Esophagus squamous epithelium (tissue), 5 donors: ENCODE data around the gene RPL3. TPM values are rescaled to one million over a fixed set of nuclear protein-coding genes. Genes with fewer than 3 reads are reported as not detected.

Experiments used
- DNase-seq: peaks from one replicate; lab custom pipeline; 2025; lab: John Stamatoyannopoulos, UW
- H3K27ac ChIP-seq, 4 donors: fragments of 200-600 bp; sonication (generic); one replicate each; pipeline ENCODE4 v1.5.1; 2016 to 2019; ENCODE audit warnings: mild to moderate bottlenecking in 1 of 4
- H3K27me3 ChIP-seq, 4 donors: fragments of 200-600 bp; sonication (generic); 1 replicate in 3 of 4; 2 replicates in 1 of 4; pipeline versions ENCODE4 v1.5.1 to v1.6.0; 2017 to 2021; ENCODE audit warnings: antibody characterized with exemption in 1 of 4
- H3K36me3 ChIP-seq, 3 donors: fragments of 200-600 bp; sonication (generic); one replicate each; pipeline ENCODE4 v1.5.1; 2016 to 2019
- H3K4me1 ChIP-seq, 3 donors: fragments of 200-600 bp; sonication (generic); one replicate each; pipeline ENCODE4 v1.5.1; 2017 to 2019
- H3K4me3 ChIP-seq, 4 donors: fragments of 200-600 bp; sonication (generic); 1 replicate in 3 of 4; 2 replicates in 1 of 4; pipeline ENCODE4 v1.5.1; 2016 to 2019; ENCODE audit warnings: mild to moderate bottlenecking in 2 of 4, moderate library complexity in 1 of 4
- H3K9me3 ChIP-seq, 3 donors: fragments of 200-600 bp; sonication (generic); one replicate each; pipeline ENCODE4 v1.5.1; 2016 to 2019
- POLR2A ChIP-seq, 4 donors: fragments of 450-650 bp; IDR thresholded peaks; one replicate each; pipeline ENCODE4 v1.6.1; 2017; ENCODE audit warnings: antibody characterized with exemption in 4 of 4, mild to moderate bottlenecking in 4 of 4, moderate library complexity in 3 of 4
- WGBS, 2 donors: methylation state at CpG; one replicate each; pipeline ENCODE4 v1.1.5; 2018; 5-methylcytosine and 5-hydroxymethylcytosine counted together
- intact Hi-C: fragments of 100-400 bp; cut with DNase I; formaldehyde crosslinking; loops from one replicate; pipeline ENCODE4 v1.15.0; 2022
- total RNA-seq, 4 donors: library from RNA; depleted of rRNA; stranded (reverse); fragments of >200 nt; gene quantifications; one replicate each; pipeline ENCODE4 v1.1.0, GENCODE V29; 2016
- TF ChIP-seq, protein P1 (sequence below), 6 experiments: fragments of 450-650 bp in 4 of 6; fragments of 200-600 bp in 2 of 6; sonication (generic) in 2 of 6; IDR thresholded peaks; one replicate each; pipeline ENCODE4 v1.5.1; 2016 to 2019; ENCODE audit warnings: antibody characterized with exemption in 6 of 6, mild to moderate bottlenecking in 4 of 6, moderate library complexity in 4 of 6
- donor health status: DM: yes; HTN: yes; CAD: no.

The RPL3 gene
- total RNA-seq, 4 donors from 2014 or later = 1,469 to 2,891 (median 2,008) TPM

DNA sequence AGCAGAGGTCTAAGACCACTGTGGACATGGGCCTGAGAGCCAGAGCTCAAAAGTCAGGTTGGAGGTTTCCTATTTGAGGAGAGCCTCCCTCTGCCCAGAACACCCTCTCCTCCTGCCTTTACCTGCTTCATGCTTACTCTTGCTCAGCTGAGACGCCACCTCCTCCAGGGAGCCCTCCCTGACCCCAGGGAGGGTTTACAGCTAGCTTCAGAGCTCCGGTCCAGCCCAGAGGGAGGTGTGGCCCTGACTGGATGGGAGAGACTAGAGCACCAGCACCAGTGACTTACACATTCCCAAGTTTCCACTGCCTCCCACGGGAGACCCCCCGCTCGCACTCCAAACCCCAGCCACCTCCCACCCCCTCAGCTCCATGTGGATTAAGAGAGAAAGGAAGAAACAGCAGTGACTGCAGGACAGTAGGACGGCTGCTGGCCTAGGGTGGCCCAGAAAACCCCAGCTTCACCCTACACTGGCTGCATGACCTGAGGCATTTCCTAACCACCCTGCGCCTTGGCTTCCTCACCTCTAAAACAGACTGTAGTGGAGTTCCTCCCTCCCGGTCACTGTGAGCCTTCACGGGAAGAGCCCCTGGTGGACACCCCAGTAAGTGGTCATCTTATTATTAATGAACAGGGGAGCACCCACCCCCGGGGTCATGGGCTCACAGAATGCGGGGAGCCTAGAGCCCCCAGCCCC lies 50.2 kb downstream of the RPL3 start:
- no peak for TF ChIP-seq POLR2A (IDR thresholded peaks at IDR 0.05)
- TF ChIP-seq, protein P1, sequence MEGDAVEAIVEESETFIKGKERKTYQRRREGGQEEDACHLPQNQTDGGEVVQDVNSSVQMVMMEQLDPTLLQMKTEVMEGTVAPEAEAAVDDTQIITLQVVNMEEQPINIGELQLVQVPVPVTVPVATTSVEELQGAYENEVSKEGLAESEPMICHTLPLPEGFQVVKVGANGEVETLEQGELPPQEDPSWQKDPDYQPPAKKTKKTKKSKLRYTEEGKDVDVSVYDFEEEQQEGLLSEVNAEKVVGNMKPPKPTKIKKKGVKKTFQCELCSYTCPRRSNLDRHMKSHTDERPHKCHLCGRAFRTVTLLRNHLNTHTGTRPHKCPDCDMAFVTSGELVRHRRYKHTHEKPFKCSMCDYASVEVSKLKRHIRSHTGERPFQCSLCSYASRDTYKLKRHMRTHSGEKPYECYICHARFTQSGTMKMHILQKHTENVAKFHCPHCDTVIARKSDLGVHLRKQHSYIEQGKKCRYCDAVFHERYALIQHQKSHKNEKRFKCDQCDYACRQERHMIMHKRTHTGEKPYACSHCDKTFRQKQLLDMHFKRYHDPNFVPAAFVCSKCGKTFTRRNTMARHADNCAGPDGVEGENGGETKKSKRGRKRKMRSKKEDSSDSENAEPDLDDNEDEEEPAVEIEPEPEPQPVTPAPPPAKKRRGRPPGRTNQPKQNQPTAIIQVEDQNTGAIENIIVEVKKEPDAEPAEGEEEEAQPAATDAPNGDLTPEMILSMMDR (IDR thresholded peaks at IDR 0.05) = no peak
- no peaks in the 10 kb centered on the region for H3K36me3 ChIP-seq
- H3K4me3 ChIP-seq = no peak overlapping the region
- H3K4me1 ChIP-seq = no peaks in the 10 kb centered on the region
- no peaks in the 10 kb centered on the region for H3K9me3 ChIP-seq
- H3K27me3 ChIP-seq = peaks cover 0 to under 1% (median 0%) of the 10 kb centered on the region in 4 donors
- no peak overlapping the region for H3K27ac ChIP-seq
- no peak for DNase-seq
- intact Hi-C loops = no loop called here
- 61% methylated on average over 4 of the region's 11 CpGs; no CpG with 5 or more reads in 1 of the 2 donors for WGBS, 2 donors

DNA sequence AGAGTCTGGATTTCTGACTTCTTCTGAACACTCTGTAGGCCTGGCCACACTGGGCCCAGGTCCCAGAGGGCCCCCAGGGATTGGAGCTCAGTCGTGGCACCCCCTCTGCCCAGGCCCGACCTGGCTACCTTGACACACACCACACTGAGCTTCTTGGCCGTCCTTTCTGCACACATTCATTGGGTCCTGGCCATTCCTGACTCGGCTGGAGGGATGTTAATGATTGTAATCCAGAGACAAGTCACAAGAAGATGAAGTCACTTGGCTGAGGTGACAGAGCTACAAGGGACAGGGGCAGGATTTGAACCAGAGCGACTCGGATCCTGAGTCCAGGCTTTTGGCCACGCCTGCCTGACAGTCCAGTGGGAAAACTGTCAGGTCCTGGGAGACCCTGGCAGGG lies 50.8 kb downstream of the RPL3 start:
- WGBS, 2 donors = 62 to 73% methylated on average over 5 to 6 of the region's 7 CpGs
- no peak for DNase-seq

DNA sequence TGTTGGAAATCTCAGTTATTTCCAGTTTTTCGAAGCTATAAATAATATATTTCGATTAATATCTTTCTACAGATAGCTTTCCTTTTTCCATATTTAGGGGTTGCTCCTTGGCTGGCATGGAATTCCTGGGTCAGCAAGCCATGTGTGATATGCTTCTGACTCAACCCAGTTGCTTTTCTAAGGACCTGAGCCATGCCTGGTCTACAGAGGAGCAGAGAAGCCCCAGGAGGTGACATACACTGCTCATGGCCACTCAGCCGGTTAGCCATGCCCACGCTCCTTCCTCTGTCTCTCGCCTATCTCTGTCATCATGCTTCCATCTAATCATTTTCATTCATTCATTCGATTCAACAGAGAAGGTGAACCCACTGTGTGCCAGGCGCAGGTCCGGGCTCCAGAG lies 51.4 kb downstream of the RPL3 start:
- intact Hi-C loops = no loop called here
- H3K36me3 ChIP-seq = no peaks in the 10 kb centered on the region
- WGBS, 2 donors = 81 to 87% methylated on average over 8 of the region's 8 CpGs
- H3K27ac ChIP-seq = no peak overlapping the region
- H3K4me3 ChIP-seq = no peak overlapping the region
- no peak for DNase-seq
- TF ChIP-seq, protein P1 (IDR thresholded peaks at IDR 0.05) = no peak
- TF ChIP-seq POLR2A (IDR thresholded peaks at IDR 0.05) = no peak
- no peaks in the 10 kb centered on the region for H3K27me3 ChIP-seq
- no peaks in the 10 kb centered on the region for H3K9me3 ChIP-seq
- H3K4me1 ChIP-seq = no peaks in the 10 kb centered on the region

More for the DNA sequence above, 50.8 kb downstream of the RPL3 start:
- Histone ChIP-seq H3K36me3 (no peaks in the 10 kb centered on the region), H3K4me3 (no peak overlapping the region), H3K27ac (no peak overlapping the region), H3K9me3 (no peaks in the 10 kb centered on the region), H3K4me1 (no peaks in the 10 kb centered on the region), H3K27me3 (no peaks in the 10 kb centered on the region)
- TF ChIP-seq, protein P1 (IDR thresholded peaks at IDR 0.05) = no peak
- TF ChIP-seq POLR2A (IDR thresholded peaks at IDR 0.05) = no peak
- intact Hi-C loops = no loop called here

DNA sequence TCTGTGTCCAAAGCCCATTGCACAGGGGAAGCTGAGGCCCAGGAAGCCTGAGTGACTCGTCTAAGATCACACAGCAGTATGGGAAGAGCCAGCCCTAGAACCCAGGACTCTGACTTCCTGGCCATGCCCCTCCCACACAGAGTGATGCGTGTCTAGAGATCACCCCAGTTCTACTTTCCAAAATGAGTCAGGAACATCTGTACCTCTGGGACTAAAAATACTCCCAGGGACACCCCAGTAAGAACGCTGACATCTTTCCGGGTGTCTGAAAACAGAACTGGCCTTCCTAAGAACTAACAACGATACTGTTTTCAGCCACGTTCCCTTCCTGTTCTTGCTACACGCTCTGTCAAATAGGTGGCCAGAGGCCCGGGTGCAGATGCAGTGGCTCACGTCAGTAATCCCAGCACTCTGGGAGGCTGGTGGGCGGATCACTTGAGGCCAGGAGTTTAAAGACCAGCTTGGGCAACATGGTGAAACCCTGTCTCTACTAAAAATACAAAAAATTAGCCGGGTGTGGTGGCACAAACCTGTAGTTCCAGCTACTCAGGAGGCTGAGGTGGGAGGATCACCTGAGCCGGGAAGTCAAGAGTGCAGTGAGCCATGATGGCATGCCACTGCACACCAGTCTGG lies 52.9 kb downstream of the RPL3 start:
- TF ChIP-seq POLR2A (IDR thresholded peaks at IDR 0.05) = no peak
- TF ChIP-seq, protein P1 (IDR thresholded peaks at IDR 0.05) = no peak
- 36 to 38% methylated on average over 7 to 11 of the region's 12 CpGs for WGBS, 2 donors
- H3K27me3 ChIP-seq = no peaks in the 10 kb centered on the region
- no peaks in the 10 kb centered on the region for H3K36me3 ChIP-seq
- no peak overlapping the region for H3K4me3 ChIP-seq
- DNase-seq = no peak
- peaks cover 0 to 8% (median 8%) of the 10 kb centered on the region in 3 donors for H3K9me3 ChIP-seq
- H3K27ac ChIP-seq = peak overlapping the region in 2 of 4 donors; percentile 25 to 53
- intact Hi-C loops = no loop called here
- H3K4me1 ChIP-seq = no peaks in the 10 kb centered on the region
